ENCODE results near the gene LARP1.
"Not testable (repeated sequence)": the region's sequence is repeated elsewhere in the genome, so short reads cannot be mapped to it uniquely, and the experiment has no call there.

LARP1 gene

DNA sequence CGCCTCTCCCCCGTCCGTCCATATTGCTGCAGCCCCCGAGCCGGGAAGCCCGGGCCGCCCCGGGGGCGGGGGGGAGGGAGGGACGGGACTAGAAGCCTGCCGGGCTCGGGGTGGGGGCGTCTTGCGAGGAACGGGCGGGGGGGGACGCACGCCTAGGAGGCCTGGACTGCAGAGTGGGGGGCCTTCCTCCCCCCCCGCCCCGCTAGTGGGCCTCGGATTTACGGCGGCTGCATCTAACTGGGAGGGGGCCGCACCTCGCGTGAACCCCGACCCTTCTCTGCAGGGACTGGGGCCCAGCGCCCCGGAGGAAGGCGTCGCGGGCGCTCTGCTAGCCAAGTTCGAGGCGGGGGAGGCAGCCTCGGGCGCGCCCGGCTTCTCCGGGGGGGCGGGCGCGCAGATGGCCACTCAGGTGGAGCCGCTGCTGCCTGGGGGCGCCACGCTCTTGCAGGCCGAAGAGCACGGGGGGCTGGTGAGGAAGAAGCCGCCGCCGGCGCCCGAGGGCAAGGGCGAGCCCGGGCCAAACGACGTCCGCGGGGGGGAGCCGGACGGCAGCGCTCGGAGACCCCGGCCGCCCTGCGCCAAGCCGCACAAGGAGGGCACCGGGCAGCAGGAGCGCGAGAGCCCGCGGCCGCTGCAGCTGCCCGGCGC, at the start of gene LARP1:
Gene LARP1 (plus strand): TSS at position 17 of the 648 bp plus-strand sequence. CDS start 381 bp downstream, at position 398.
- no peak for DNase-seq

DNA sequence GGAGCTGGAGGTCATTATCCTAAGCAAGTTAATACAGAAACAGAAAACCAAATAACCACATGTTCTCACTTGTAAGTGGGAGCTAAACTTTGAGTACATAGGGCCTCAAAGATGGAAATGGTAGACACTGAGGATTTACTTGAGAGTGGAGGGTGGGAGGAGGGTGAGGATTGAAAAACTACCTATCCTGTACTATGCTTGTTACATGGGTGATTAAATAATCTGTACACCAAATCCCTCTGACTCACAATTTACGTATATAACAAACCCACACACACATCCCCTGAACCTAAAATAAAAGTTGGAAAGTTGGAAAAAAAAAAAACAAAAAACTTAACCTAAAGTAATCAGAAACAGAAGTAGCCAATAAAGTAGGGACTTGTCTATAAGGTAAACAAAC, 48.8 kb upstream of the LARP1 start:
- no peak for DNase-seq

DNA sequence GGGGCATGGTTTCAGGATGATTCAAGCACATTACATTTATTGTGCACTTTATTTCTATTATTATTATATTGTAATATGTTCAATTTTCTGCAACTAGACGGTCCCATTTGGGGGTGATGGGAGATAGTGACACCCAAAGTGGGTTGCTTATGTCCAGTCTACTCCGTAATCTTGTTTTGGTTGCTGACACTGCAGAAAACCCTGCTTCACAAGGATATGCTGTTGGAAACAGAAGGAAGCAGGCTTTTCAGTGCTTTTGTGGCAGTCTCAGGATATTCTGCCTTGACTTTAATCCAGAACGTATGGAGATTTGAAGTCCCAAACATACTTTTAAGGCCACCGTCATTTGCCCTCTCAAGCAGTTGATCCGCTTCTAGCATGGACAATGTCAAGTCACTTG, 47.5 kb upstream of the LARP1 start:
- no peak for DNase-seq

DNA sequence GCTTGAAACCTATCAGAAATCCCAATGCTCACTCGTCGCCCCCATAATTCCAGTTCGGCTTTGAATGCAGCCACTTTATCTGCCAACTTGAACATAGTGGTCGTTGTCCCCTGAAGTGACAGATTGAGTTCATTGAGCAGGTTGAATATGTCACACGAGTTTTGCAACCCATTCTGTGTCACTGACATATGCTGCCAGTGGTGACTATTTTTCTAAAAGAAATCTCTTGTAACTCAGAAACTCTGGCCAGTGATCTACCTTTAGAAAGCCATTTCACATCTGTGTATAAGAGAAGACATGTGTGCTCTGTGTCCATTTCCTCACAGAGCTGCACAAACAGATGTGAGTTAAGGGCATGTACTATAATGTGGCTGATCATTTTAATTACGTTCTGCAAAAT, 47.0 kb upstream of the LARP1 start:
- no peak for DNase-seq

DNA sequence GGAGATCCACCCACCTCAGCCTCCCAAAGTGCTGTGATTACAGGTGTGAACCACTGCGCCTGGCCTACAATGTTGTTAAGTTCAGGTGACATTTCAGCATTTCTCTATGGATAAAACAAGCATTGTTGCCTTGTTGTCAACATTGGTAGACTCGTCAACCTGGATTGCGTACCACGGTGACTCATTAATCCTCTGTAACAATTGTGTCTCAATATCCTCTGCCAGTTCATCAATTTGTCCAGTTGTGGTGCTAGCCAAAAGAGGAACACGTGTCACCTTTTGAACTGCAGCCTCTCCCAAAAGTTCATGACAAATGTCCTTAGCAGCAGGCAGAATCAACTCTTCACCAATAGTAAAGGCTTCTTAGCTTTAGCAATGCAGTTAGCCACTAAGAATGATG, 46.3 kb upstream of the LARP1 start:
- DNase-seq: no peak

DNA sequence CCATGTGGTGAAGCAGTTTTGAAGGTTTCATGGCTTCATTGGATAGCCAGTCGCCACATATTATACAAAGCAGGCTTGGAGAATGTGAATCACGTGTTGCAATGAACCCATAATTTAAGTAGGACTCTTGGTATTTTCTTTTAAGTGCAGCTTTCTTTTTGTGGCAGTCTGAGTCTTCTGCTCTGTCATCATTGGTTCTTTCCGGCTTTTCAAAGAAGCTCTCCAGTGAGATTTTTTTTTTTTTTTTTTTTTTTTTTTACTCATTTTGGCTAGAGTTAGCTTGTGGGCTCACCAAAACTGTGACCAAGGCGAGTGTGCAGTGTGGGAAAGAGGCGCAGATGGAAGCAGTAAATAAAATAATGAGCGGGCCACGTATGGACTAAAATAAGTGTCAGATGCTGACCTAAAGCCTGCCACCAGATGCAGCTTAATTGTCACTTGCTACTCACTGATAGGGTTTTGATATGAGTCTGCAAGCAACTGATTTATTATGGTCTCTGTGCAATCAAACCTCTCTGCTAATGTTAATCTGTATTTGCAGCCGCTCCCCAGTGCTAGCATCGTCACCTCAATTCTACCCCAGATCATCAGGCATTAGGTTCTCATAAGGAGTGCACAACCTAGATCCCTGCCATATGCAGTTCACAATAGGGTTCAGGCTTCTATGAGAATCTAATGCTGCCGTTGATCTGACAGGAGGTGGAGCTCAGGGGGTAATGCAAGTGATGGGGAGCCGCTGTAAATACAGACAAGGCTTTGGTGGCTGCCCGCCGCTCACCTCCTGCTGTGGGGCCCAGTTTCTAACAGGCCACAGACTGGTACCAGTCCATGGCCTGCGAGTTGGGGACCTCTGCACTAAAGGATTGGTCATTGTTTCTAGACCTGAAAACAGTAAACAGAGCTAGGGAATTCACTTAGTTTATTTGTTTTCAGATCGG, 45.5 kb upstream of the LARP1 start:
- no peak for DNase-seq

DNA sequence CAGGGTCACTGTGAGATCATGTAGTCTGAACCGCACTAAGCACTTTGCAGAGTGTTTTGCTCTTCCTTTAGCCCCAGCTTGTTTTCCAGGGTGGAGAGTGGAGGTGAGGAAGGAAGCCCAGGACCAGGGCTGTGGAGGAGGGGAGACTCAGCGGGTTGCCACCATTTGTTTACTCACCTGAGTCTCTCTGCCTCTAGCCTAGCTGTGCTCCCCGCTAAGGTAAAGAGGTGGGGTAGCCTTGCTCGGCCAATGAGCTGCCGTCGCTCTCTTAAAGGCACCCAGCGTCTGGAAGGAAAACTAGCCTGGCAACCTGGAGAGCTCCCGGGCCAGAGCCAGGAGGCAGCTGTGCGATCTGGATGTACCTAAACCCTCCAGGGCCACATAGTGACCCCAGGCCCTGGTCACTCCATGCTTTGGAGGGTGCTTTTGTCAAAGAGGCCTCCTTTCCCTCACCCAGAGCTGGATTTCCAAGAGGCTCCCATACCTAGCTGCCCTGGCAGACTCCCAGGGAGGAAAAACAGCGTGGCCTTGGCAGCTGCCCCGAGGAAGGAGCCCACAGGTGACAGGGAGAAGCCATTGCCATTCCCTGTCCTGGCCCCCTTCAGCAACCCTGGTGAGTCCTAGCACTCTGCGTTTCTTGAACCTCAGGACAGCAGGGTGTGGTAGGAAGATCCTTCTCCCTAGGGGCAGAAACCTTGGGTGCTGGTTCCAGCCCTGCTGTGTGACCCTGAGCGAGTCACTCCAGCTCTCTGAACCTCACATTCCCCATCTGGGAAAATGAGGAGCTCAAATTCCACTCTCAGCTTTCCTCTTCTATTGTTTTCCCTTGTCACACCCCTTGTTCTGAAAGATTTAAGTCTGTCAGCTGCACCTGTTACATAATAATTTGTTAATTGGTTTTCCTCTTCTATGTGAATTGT, 42.4 kb upstream of the LARP1 start:
- DNase-seq: no peak

DNA sequence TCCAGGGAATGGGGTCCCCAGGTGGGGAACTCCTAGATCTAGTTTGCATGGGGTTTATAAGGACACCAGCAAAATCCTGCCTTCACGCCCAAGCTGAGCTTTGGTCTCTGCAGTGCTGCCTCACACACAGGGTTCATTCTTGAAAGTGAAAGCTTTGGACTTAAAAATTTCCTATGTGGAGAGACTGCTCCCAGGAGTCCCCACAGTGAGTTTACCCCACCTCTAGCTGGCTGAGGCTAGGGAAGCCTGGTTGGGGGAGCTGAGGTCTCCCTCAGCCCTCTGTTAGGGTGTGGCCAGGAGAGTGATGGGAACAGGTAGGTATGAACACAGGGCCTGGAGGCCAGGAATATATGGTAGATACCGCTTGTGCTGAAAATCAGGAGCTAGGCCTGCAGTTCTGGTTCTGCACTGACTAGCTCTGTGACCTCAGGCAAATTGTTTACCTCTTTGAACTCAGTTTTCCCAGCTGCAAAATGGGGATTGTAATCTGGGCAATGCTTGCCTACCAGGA, 41.5 kb upstream of the LARP1 start:
- DNase-seq: no peak

DNA sequence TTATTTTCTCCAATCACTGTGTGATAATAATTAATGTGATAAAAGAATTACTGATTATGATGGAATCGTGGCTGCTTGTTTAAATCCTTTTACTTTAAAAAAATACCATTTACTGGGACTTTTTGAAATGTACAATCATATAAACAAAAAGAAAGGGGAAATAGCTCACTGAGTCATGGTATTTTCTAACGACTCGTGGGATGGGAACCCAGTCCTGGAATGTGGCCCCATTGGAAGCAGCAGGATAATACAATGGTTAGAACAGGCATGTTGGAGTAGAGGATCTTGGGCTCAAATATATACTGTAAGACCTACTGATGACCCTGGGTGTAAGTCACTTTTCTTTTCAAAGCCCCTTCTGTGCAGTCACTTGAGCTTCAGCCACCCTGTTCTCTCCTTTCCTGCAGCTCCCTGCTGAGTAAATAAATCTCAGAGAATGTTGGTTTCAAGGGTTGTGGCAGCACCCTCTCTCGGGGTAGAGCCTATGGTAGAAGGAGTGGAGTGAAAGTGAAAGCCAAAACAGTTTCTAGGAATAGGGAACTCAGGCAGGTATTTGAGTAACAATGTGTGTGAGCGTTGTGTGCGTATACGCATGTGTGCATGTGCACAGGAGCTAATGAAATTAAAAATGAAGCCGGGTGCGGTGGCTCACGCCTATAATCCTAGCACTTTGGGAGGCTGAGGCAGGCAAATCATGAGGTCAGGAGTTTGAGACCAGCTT, 40.8 kb upstream of the LARP1 start:
- DNase-seq: no peak

DNA sequence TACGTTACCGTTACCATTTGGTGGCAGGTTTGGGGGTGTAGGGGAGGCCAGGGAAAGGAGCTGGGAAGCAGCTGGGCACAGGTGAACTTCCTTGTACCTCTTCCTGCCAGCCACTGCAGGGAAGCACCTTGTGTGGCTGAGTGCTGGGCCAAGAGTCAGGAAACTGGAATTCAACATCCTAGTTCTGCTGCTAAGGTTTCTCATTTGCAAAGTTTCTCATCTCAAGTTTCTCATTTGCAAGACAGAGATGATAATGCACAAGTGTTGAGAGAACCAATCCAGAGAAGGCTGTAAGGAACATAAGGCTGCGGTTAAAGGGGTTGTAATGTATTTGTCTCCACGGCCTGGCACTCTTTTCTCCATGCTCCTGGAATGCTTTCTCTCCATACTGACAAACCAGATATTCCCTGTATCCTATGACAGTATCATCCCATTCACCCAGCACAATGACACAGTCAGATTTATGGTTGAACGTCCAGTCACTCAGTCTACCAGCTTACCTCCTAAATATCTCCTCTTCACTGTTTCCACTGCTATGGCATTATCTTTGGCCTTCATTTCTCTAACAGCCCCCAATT, 33.6 kb upstream of the LARP1 start:
- DNase-seq: no peak

DNA sequence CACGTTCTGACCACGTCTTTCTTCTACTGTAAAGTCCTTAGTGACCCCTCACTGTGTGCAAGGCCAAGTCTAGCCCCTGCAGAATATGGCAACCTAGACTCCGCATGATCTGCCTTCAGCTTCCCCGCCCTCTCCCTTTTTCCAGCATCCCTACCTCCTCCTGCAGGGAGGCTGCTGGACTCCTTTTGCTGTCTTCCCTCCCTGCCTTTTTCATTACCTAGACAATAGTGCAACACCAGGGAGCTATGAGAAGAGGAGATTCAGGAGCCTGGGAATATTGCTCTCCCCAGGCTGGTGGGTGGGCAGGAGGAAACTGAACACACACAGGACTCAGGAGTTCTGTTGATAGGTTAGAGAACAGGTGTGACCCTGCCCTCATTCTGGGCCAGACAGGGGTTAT, 33.1 kb upstream of the LARP1 start:
- DNase-seq: no peak

DNA sequence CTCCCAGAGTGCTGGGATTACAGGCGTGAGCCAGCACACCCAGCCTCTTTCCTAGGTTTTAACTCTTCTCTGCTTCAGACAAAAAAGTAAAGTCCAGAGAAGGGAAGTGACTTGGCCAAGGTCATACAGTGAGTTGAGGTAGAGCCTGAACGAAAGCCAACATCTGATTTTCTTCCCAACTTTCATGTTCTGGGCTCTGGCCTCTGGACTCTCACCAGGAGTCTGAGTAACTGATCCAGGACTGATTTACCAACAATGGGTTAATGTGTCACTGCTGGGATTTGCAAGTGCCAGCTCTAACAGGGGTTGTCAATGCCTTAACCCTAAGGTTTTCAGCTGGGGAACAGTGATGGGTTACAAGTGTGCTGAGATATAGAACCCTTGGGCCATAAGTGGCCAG, 32.2 kb upstream of the LARP1 start:
- no peak for DNase-seq

DNA sequence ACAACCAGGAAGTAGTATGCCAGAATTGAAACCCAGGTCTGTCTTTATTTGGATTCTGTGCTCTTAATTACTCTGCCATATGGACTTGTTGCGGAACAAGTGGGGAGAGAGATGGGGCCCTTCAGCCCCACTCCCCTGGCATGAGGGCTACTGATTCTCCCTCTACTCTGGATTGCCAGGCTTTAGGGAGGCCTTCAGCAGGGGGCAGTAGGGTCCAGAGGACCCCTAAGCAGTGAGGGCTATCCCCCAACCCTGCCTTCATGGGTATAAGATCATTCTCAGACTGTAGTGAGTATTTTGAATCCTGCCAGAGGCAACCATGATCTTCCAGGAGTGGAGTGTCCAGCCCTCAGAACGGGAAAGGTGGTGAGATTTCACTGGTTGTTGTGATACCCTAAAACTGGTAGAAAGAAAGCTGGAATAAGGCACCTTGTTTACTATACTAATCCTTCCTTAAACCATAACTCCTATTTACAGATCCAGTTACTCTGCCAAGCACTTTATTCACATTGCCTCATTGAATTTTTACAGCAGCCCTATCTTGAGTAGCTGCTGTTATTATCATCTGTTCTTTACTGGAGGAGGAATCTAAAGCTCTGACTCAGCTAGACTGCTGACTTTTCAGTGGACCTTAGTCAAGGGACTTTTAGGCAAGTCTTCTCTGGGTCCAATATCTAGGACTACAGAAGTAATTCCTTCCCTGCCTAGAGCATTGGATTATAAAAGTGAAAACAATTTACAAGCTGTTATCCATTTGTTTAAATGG, 31.3 kb upstream of the LARP1 start:
- DNase-seq: no peak

DNA sequence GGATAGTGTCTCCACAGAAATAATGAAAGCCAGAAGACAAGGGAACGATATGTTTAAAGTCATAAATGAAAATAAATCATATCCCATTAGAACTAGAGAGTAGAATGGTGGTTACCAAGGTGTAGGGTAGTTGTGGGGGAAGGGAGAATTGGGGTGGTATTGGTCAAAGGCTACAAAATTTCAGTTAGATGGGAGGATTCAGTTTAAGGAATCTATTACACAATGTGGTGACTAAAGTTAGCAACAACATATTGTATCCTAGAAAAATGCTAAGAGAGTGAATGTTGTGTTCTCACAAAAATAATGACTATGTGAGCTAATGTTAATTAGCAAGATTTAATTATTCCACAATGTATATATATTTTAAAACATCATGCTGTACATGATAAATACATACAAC, 27.8 kb upstream of the LARP1 start:
- DNase-seq: no peak

DNA sequence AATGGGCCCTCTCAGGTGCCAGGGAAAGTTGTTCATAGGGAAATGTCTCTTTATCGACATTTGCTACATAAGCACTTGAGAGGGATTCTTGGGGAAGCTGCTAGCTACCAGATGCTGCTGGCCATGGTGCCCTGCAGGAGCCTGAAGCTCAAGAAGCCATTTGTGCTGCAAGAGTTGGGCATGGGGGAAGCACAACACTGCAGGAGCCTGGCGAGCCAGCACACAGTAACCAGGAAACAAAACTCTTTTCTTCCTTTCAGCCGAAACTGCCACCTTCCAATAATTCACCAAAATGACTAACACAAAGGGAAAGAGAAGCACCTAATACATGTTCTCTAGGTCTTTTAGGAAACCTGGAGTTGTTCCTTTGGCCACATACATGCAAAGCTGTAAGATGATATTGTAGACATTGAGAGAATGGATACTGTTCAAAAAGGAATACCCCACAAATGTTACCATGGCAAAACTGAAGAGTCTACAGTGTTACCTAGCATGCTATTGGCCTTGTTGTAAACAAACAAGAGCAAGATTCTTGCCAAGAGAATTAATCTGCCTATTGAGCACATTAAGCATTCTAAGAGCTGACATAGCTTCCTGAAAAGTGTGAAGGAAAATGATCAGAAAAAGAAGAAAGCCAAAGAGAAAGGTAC, 26.1 kb upstream of the LARP1 start:
- DNase-seq: no peak

DNA sequence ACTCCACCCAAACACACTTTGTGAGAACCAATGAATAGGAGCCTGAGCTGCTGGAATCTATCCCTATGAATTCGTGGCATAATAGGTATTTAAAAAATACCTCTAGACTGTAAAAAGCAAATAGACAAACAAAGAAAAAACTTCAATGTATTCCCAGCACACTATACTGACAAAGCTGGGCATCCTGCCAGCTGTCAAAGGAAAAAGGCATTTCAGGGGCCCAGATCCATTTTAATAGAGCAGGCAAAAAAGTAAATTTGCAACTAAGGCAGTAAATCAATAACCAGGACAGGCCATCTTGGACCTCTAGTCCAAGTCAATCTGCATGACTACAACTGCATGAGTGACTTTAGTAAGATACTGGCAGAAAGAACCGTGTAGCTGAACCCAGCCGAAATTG, 25.6 kb upstream of the LARP1 start:
- no peak for DNase-seq

DNA sequence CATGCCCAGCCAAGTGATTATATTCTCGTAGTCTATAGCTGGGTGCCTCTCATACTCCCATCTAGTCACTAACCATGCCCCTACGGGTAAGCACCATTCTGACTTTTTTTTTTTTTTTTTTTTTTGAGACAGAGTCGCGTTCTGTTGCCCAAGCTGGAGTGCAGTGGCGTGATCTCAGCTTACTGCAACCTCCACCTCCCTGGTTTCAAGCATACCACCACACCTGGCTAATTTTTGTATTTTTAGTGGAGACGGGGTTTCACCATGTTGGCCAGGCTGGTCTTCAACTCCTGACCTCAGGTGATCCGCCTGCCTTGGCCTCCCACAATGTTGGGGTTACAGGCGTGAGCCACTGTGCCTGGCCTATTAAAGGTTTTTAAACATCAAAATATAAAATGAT, 24.4 kb upstream of the LARP1 start:
- DNase-seq: not testable (repeated sequence)

DNA sequence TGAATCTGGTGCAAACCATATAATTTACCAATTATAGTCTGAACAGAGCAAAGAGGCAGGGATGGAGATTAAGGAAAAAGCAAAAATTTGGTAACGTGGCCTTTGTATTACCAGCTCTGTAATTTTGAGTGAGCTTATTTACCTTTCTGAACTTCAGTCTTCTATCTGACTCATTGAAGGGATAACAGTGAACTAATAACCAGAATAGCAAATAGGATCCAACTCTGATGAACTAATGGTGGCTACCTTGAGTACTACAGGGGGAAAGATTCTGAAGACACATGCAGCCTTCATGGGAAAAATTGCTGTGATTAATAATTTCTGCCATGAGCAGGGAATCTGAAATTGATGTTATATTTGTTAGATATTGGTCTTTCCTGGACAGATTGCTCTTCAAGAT, 23.0 kb upstream of the LARP1 start:
- no peak for DNase-seq

DNA sequence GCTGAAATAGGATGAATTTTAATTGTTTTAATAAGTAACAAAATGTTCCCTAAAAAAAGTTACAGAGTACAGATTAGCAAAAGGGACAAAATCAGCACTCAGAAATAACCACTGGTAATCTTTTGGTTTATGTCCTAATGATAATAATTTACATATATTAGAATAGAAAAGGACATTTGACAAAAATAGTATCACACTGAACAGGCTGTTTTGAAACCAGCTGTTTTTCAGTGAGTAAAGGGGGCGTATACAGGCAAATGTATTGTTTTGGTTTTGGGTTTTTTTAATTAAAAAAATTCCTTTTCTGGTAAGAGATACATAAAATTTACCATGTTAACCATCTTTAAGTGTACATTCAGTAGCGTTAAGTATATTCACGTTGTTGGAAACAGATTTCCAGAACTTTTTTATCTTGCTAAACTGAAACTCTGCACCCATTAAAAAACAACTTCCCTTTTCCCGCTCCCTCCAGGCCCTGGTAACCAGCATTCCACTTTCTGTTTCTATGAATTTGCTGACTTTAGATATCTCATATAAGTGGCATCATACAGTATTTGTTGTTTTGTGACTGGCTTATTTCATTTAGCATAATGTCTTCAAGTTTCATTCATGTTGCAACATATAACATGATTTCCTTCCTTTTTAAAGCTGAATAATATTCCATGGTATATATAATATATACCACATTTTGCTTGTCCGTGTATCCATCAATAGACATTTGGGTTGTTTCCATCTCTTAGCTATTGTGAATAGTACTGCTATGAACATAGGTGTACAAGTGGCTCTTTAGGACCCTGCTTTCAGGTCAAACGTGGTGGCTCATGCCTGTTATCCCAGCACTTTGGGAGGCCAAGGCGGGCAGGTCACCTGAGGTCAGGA, 20.6 kb upstream of the LARP1 start:
- no peak for DNase-seq

DNA sequence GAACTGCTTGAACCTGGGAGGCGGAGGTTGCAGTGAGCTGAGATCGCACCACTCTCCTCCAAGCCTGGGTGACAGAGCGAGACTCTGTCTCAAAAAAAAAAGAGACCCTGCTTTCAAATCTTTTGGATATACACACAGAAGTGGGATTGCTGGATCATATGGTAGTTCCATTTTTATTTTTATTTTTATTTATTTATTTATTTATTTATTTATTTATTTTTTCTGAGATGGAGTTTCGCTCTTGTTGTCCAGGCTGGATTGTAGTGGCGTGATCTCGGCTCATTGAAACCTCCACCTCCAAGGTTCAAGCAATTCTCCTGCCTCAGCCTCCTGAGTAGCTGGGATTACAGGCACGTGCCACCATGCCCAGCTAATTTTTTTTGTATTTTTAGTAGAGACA, 19.8 kb upstream of the LARP1 start:
- not testable (repeated sequence) for DNase-seq
